Spleen (tissue), 11 donors: ENCODE results near the gene PCNX3. TPM values are rescaled to one million over a fixed set of nuclear protein-coding genes. Genes with fewer than 3 reads are reported as not detected.
A peak's percentile ranks its signal among the peaks of the same experiment; 100 is the strongest.

Source experiments
- DNase-seq: peaks from one replicate; pipeline ENCODE4 v3.0.0-alpha.2; 2020
- H3K27ac ChIP-seq, 8 donors: fragments of 200-600 bp; sonication (generic) in 7 of 8; 1 replicate in 4 of 8; 2 replicates in 4 of 8; pipeline versions ENCODE4 v1.5.0 to v1.8.0; 2016 to 2021; ENCODE audit warnings: inconsistent platforms in 4 of 8, mild to moderate bottlenecking in 4 of 8, moderate library complexity in 1 of 8
- H3K27me3 ChIP-seq, 7 donors: fragments of 200-600 bp; sonication (generic) in 6 of 7; replicated peaks in 1 of 7; 1 replicate in 4 of 7; 2 replicates in 3 of 7; pipeline versions ENCODE4 v1.5.0 to v1.8.0; 2016 to 2021; ENCODE audit warnings: inconsistent platforms in 3 of 7, mild to moderate bottlenecking in 1 of 7
- H3K36me3 ChIP-seq, 6 donors: fragments of 200-600 bp; sonication (generic) in 5 of 6; 1 replicate in 4 of 6; 2 replicates in 2 of 6; pipeline versions ENCODE4 v1.5.0 to v1.8.0; 2016 to 2021; ENCODE audit warnings: inconsistent platforms in 2 of 6
- H3K4me1 ChIP-seq, 6 donors: fragments of 200-600 bp; sonication (generic) in 5 of 6; 1 replicate in 3 of 6; 2 replicates in 3 of 6; pipeline versions ENCODE4 v1.5.0 to v1.8.0; 2016 to 2021; ENCODE audit warnings: inconsistent platforms in 3 of 6
- H3K4me3 ChIP-seq, 8 donors: fragments of 200-600 bp; sonication (generic) in 7 of 8; 1 replicate in 4 of 8; 2 replicates in 4 of 8; pipeline versions ENCODE4 v1.5.0 to v1.8.0; 2016 to 2021; ENCODE audit warnings: inconsistent platforms in 4 of 8, mild to moderate bottlenecking in 4 of 8, moderate library complexity in 2 of 8
- H3K9me3 ChIP-seq, 8 donors: fragments of 200-600 bp; sonication (generic) in 7 of 8; 1 replicate in 4 of 8; 2 replicates in 4 of 8; pipeline versions ENCODE4 v1.5.0 to v1.8.0; 2016 to 2021; ENCODE audit warnings: inconsistent platforms in 4 of 8
- POLR2A ChIP-seq, 3 donors: fragments of 450-650 bp; IDR thresholded peaks; one replicate each; pipeline ENCODE4 v1.5.1; 2017; ENCODE audit warnings: antibody characterized with exemption in 3 of 3, mild to moderate bottlenecking in 1 of 3
- POLR2AphosphoS5 ChIP-seq, 3 donors: sonication (generic); formaldehyde crosslinking; IDR thresholded peaks; one replicate each; pipeline ENCODE4 v1.5.1; 2017; ENCODE audit warnings: antibody characterized with exemption in 3 of 3
- WGBS, 5 donors: extraction: QIAGEN DNeasy Blood & Tissue Kit in 3 of 5; methylation state at CpG; one replicate each; pipeline versions ENCODE4 v1.1.5 to v1.1.7; 2013 to 2018; 5-methylcytosine and 5-hydroxymethylcytosine counted together
- intact Hi-C: fragments of 100-400 bp; cut with DNase I; formaldehyde crosslinking; loops from one replicate; pipeline ENCODE4 v1.15.0; 2023; ENCODE audit warnings: low total_unique reads
- polyA plus RNA-seq, 3 donors: library from polyadenylated mRNA; stranded (reverse); fragments of 200-250 nt; gene quantifications; one replicate each; pipeline ENCODE4 v1.2.1, GENCODE V29; 2013
- total RNA-seq, 7 donors: library from RNA; depleted of rRNA in 3 of 7; stranded (reverse); fragments of >200 nt in 3 of 7; fragmentation: NEBNext Ultra II Directional in 4 of 7; extraction: Animal tissue kit (Norgen Biotek cat#: 25700) in 4 of 7; gene quantifications; one replicate each; pipeline versions ENCODE4 v1.1.0 to v1.2.1, GENCODE V29; 2016 to 2021
- TF ChIP-seq, protein P1 (sequence below), 11 experiments: fragments of 200-600 bp in 7 of 11; fragments of 450-650 bp in 4 of 11; sonication (generic) in 4 of 11; IDR thresholded peaks in 8 of 11; conservative IDR thresholded peaks in 3 of 11; 1 replicate in 7 of 11; 2 replicates in 4 of 11; pipeline versions ENCODE4 v1.4.0 to v1.8.0; 2016 to 2021; ENCODE audit warnings: antibody characterized with exemption in 11 of 11, inconsistent platforms in 4 of 11, mild to moderate bottlenecking in 1 of 11
- donor health status: healthy with polysubstance abuse.
- donor health status: DM: no; HTN: no; CAD: no; lungs with moderate emphysema.
- donor health status: DM: no; HTN: no; CAD: no.
- donor health status: Bipolar disorder and iron deficiency.
- donor health status: healthy.
- donor health status: DM: no; HTN: no; CAD: no.
- donor health status: DM: yes; HTN: yes; CAD: no.

Gene PCNX3
- total and polyA plus RNA-seq, 10 donors, result 9.2 to 51.3 (median 46.9) TPM

DNA sequence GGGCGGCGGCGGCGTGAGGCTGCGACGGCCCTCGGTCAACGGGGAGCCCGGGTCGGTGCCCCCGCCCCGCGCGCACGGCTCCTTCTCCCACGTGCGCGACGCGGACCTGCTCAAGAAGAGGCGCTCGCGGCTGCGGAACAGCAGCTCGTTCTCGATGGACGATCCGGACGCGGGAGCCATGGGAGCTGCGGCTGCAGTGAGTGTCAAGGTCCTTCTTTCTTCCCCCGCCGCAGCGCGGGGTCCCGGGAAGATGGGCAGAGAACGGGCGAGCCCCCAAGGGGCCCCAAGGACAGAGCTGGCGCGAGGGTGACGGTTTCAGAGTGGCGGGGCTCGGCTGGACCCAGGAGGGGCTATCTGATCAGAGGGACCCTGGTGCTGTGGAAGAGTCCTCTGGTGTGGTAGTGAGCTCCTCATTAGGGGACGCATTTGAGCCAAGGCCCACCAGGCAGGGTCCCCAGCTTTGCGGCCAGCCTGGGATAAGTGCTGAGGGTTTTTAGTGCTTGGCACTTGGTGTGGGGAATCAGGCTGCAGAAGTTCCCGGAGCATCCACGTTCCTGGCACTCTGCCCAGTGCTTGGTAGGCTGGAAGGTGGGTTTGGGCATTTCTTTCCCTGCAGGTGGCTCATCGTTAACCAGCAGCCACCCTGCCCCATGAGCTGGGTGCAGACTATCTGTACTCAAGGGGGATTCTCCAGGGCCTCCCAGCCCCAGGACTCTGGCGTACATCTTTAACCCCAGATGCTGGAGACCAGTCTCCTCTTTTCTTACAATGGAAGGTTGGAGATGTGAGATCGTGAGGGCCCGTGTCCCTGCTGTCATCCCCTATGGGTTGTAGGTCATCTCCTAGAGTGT lies 30.0 kb upstream of the PCNX3 start:
- Histone ChIP-seq H3K36me3 (peaks cover 3 to 92% (median 65%) of the 10 kb centered on the region in 6 donors), H3K27ac (peak overlapping the region in 6 of 8 donors; percentile 65 to 92 (median 85)), H3K4me3 (no peak overlapping the region), H3K27me3 (no peaks in the 10 kb centered on the region), H3K4me1 (peaks cover 48 to 97% (median 63%) of the 10 kb centered on the region in 6 donors), H3K9me3 (no peaks in the 10 kb centered on the region)
- no peak for DNase-seq
- peak in 1 of 3 donors; percentile 43 for TF ChIP-seq POLR2AphosphoS5 (IDR thresholded peaks at IDR 0.05)
- TF ChIP-seq POLR2A (IDR thresholded peaks at IDR 0.05), result no peak
- intact Hi-C loops, result loop anchor here (5.0 kb wide), 1 partner anchor 43 kb away; no protein-coding TSS in a partner anchor
- WGBS, 5 donors, result 86 to 90% (median 87%) methylated on average over 33 to 51 of the region's 51 CpGs

GRCh38 chr11:65586247-65586630 lies 29.3 kb upstream of the PCNX3 start:
- TF ChIP-seq, protein P1, sequence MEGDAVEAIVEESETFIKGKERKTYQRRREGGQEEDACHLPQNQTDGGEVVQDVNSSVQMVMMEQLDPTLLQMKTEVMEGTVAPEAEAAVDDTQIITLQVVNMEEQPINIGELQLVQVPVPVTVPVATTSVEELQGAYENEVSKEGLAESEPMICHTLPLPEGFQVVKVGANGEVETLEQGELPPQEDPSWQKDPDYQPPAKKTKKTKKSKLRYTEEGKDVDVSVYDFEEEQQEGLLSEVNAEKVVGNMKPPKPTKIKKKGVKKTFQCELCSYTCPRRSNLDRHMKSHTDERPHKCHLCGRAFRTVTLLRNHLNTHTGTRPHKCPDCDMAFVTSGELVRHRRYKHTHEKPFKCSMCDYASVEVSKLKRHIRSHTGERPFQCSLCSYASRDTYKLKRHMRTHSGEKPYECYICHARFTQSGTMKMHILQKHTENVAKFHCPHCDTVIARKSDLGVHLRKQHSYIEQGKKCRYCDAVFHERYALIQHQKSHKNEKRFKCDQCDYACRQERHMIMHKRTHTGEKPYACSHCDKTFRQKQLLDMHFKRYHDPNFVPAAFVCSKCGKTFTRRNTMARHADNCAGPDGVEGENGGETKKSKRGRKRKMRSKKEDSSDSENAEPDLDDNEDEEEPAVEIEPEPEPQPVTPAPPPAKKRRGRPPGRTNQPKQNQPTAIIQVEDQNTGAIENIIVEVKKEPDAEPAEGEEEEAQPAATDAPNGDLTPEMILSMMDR (IDR thresholded peaks at IDR 0.05 in 8 of 11, conservative IDR thresholded peaks at IDR 0.05 in 3 of 11), result no peak
- TF ChIP-seq POLR2AphosphoS5 (IDR thresholded peaks at IDR 0.05) (no peak), POLR2A (IDR thresholded peaks at IDR 0.05) (no peak)
- Histone ChIP-seq H3K36me3 (peaks cover 3 to 92% (median 65%) of the 10 kb centered on the region in 6 donors), H3K27me3 (no peaks in the 10 kb centered on the region), H3K9me3 (no peaks in the 10 kb centered on the region), H3K27ac (peak overlapping the region in 7 of 8 donors; percentile 28 to 92 (median 84)), H3K4me1 (peaks cover 48 to 97% (median 66%) of the 10 kb centered on the region in 6 donors), H3K4me3 (peak overlapping the region in 2 of 8 donors; percentile 5 to 35)
- intact Hi-C loops, result loop anchor here (5.0 kb wide), 1 partner anchor 44 kb away; no protein-coding TSS in a partner anchor
- WGBS, 5 donors, result 67 to 76% (median 73%) methylated on average over 3 to 4 of the region's 4 CpGs
- DNase-seq, result no peak

DNA sequence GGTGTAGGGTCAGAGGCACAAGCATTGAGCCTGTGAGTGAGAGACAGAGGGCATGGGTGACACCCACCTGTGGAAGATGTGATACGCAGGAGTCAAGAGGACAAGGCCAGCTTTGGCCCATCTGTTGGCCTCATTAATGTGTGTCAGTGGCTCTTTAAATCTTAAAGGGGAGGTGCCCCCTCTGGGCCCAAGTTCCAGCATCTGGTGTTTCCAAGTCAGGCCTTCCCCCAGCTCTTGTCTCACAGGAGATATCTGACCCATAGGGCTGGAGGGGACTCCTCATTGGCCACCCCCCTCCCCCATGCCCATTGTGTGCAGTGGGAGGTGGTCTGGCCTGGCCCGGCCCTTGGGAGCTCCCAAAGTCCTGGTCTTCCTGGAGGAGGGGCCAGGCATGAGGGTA lies 28.9 kb upstream of the PCNX3 start:
- TF ChIP-seq POLR2AphosphoS5 (IDR thresholded peaks at IDR 0.05) (peak in 2 of 3 donors; percentile 4 to 45), POLR2A (IDR thresholded peaks at IDR 0.05) (no peak)
- H3K4me1 ChIP-seq, result peaks cover 48 to 97% (median 68%) of the 10 kb centered on the region in 6 donors
- no peaks in the 10 kb centered on the region for H3K9me3 ChIP-seq
- peak overlapping the region; percentile 65 to 92 (median 82) for H3K27ac ChIP-seq
- H3K27me3 ChIP-seq, result no peaks in the 10 kb centered on the region
- no peak for DNase-seq
- H3K4me3 ChIP-seq, result peak overlapping the region in 3 of 8 donors; percentile 2 to 35 (median 5)
- peaks cover 3 to 92% (median 65%) of the 10 kb centered on the region in 6 donors for H3K36me3 ChIP-seq
- 50 to 68% (median 58%) methylated on average over 1 to 2 of the region's 2 CpGs for WGBS, 5 donors
- intact Hi-C loops, result loop anchor here (5.0 kb wide), 1 partner anchor 44 kb away; no protein-coding TSS in a partner anchor

DNA sequence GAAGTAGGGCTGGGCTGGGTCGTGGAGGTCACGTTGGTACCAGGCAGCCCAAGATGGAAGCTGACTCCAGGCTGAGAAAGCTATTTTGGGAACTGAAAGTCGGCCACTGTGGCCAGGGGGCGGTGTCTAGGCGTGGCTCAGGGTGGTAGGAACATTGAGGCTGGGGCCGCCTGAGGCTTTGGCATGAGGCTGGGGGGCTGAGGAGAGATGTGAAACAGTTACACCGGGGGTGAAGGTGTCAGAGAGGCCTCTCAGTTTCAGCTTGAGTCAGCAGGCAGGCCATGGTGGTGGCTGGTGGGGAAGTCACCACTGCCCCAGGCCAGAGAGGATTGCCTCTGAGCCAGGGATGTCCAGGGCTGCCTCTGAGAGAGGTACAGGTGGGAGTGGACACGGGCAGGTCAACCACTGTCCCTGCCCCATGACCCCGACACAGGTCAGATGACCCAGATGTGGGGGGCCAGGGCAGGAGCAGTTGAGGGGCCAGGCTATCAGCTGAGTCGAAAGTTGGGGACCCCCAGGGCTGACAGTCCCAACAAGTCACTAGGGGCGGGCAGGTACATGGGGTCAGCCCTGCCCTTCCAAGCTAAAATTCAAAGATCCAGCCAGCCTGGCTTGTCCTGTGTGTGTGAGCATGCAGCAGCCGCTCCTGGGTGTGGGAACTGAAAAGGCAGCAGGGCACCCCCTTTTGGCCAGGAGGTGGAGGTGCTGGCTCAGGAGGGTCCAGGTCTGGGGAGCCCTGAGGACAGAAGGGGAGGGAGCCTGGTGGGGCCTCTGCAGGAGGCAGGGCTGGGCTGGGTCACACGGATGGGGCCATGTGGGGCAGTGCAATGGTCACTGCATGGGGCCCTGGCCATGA lies 27.1 kb upstream of the PCNX3 start:
- Histone ChIP-seq H3K36me3 (peaks cover 3 to 92% (median 69%) of the 10 kb centered on the region in 6 donors), H3K4me3 (peak overlapping the region in 3 of 8 donors; percentile 3 to 35 (median 14)), H3K27ac (peak overlapping the region; percentile 65 to 92 (median 82)), H3K4me1 (peaks cover 50 to 96% (median 74%) of the 10 kb centered on the region in 6 donors), H3K9me3 (no peaks in the 10 kb centered on the region), H3K27me3 (no peaks in the 10 kb centered on the region)
- intact Hi-C loops, result loop anchor here (5.0 kb wide), 1 partner anchor 46 kb away; no protein-coding TSS in a partner anchor
- WGBS, 5 donors, result 19 to 31% (median 22%) methylated on average over 10 to 13 of the region's 13 CpGs
- no peak for TF ChIP-seq POLR2A (IDR thresholded peaks at IDR 0.05)
- TF ChIP-seq, protein P1 (IDR thresholded peaks at IDR 0.05 in 8 of 11, conservative IDR thresholded peaks at IDR 0.05 in 3 of 11), result peak; percentile 73 to 89 (median 83)
- peak; percentile 58 to 62 (median 60) for TF ChIP-seq POLR2AphosphoS5 (IDR thresholded peaks at IDR 0.05)
- peak; percentile 92 for DNase-seq
